Trophoblast cell (in vitro differentiated cells and primary cell): ENCODE results near the gene ZDHHC19.

Experiments
- DNase-seq, 2 donors: peaks; one replicate each; pipeline ENCODE4 v3.0.0-alpha.2; 2016
- H2AFZ ChIP-seq: 2 replicates; pipeline ENCODE4 v1.6.1; 2013; ENCODE audit warnings: low read length, moderate library complexity, mild to moderate bottlenecking; ENCODE audit not compliant: insufficient read depth, poor library complexity
- H2AK5ac ChIP-seq: 2 replicates; pipeline ENCODE4 v1.6.1; 2013; ENCODE audit warnings: mild to moderate bottlenecking, low read length
- H2BK120ac ChIP-seq: 2 replicates; pipeline ENCODE4 v1.6.1; 2013; ENCODE audit warnings: low read length, mild to moderate bottlenecking, moderate library complexity; ENCODE audit not compliant: insufficient read depth, poor library complexity
- H2BK12ac ChIP-seq: 2 replicates; pipeline ENCODE4 v1.6.1; 2013; ENCODE audit warnings: mild to moderate bottlenecking, low read length, moderate library complexity
- H2BK5ac ChIP-seq: 2 replicates; pipeline ENCODE4 v1.6.1; 2013; ENCODE audit warnings: low read length, low read depth, moderate library complexity, mild to moderate bottlenecking; ENCODE audit not compliant: poor library complexity
- H3K14ac ChIP-seq: 2 replicates; pipeline ENCODE4 v1.6.1; 2013; ENCODE audit warnings: mild to moderate bottlenecking, low read length
- H3K18ac ChIP-seq: 2 replicates; pipeline ENCODE4 v1.6.1; 2013; ENCODE audit warnings: mild to moderate bottlenecking, low read length
- H3K23ac ChIP-seq: 2 replicates; pipeline ENCODE4 v1.6.1; 2013; ENCODE audit warnings: low read length
- H3K27ac ChIP-seq: 2 replicates; pipeline ENCODE4 v1.5.1; 2013; ENCODE audit warnings: low read depth, mild to moderate bottlenecking, inconsistent platforms, low read length, moderate library complexity
- H3K27me3 ChIP-seq: 2 replicates; pipeline ENCODE4 v1.6.1; 2013; ENCODE audit warnings: inconsistent platforms, mild to moderate bottlenecking, low read length, moderate library complexity; ENCODE audit not compliant: insufficient read depth
- H3K36me3 ChIP-seq, 2 experiments: 1 replicate in 1 of 2; 2 replicates in 1 of 2; pipeline ENCODE4 v1.6.1; 2013; ENCODE audit warnings: low read length in 2 of 2, mild to moderate bottlenecking in 2 of 2, moderate library complexity in 1 of 2; ENCODE audit not compliant: insufficient read depth in 2 of 2, control insufficient read depth in 1 of 2
- H3K4ac ChIP-seq: 2 replicates; pipeline ENCODE4 v1.6.1; 2013; ENCODE audit warnings: low read depth, mild to moderate bottlenecking, low read length, moderate library complexity
- H3K4me1 ChIP-seq, 2 experiments: 1 replicate in 1 of 2; 2 replicates in 1 of 2; pipeline ENCODE4 v1.6.1; 2013; ENCODE audit warnings: low read length in 2 of 2, mild to moderate bottlenecking in 2 of 2, moderate library complexity in 1 of 2; ENCODE audit not compliant: insufficient read depth in 2 of 2, control insufficient read depth in 1 of 2
- H3K4me2 ChIP-seq: 2 replicates; pipeline ENCODE4 v1.6.1; 2013; ENCODE audit warnings: inconsistent platforms, mild to moderate bottlenecking, low read length, moderate library complexity
- H3K4me3 ChIP-seq: 2 replicates; pipeline ENCODE4 v1.5.1; 2013; ENCODE audit warnings: mild to moderate bottlenecking, low read depth, low read length, inconsistent platforms
- H3K79me1 ChIP-seq: one replicate; pipeline ENCODE4 v1.6.1; 2013; ENCODE audit warnings: low read length
- H3K79me2 ChIP-seq: 2 replicates; pipeline ENCODE4 v1.6.1; 2013; ENCODE audit warnings: low read length, mild to moderate bottlenecking; ENCODE audit not compliant: control insufficient read depth, insufficient read depth, poor library complexity
- H3K9ac ChIP-seq: 2 replicates; pipeline ENCODE4 v1.6.1; 2013; ENCODE audit warnings: mild to moderate bottlenecking, low read length
- H3K9me3 ChIP-seq: 2 replicates; pipeline ENCODE4 v1.6.1; 2013; ENCODE audit warnings: low read depth, mild to moderate bottlenecking, control low read depth, inconsistent platforms, low read length; ENCODE audit not compliant: insufficient read depth
- H4K12ac ChIP-seq: 2 replicates; pipeline ENCODE4 v1.6.1; 2013; ENCODE audit warnings: low read depth, mild to moderate bottlenecking, low read length, moderate library complexity
- H4K8ac ChIP-seq: 2 replicates; pipeline ENCODE4 v1.6.1; 2013; ENCODE audit warnings: low read depth, mild to moderate bottlenecking, low read length, moderate library complexity
- H4K91ac ChIP-seq: one replicate; pipeline ENCODE4 v1.6.1; 2013; ENCODE audit warnings: low read depth, mild to moderate bottlenecking, low read length, moderate library complexity
- WGBS: extraction: QIAGEN DNeasy Blood & Tissue Kit; methylation state at CpG from one replicate; pipeline ENCODE4 v1.1.7; 2013; ENCODE audit warnings: missing lambda C conversion rate; ENCODE audit not compliant: insufficient read length, insufficient coverage; ENCODE audit errors: extremely low coverage; 5-methylcytosine and 5-hydroxymethylcytosine counted together

The ZDHHC19 gene

DNA sequence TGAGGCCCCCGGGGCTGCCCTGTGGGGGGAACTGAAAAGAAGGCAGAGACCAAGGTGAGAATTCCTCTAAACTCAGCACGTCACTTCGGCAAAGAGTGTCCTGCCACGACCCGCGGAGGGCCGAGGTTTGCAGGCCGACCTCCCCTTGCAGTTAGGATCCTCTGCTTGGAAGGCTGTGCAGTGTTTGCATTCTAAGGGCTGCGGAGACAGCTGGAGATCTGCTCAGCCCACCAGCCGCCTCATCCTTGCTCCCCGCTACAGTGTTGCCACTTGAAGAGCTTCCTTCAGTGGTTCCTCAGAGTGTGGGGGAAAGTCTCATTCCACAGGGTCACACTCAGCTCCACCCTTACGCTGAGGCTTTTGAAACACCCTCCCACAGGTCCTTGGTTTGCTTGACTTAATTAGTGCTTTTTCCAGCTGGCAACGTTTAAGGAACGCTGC, 15.9 kb upstream of the ZDHHC19 start:
- no CpG with 5 or more reads among the region's 14 CpGs for WGBS
- H3K36me3 ChIP-seq: no peaks in the 10 kb centered on the region
- no peak for DNase-seq

GRCh38 chr3:196225763-196226364, 14.7 kb upstream of the ZDHHC19 start:
- Histone ChIP-seq H3K9ac (no peak overlapping the region), H4K8ac (no peak overlapping the region), H2AFZ (no peak overlapping the region), H3K27me3 (no peaks in the 10 kb centered on the region), H4K12ac (no peak overlapping the region), H3K4me2 (no peak overlapping the region), H3K79me1 (no peaks in the 10 kb centered on the region), H3K23ac (no peak overlapping the region), H3K36me3 (no peaks in the 10 kb centered on the region), H4K91ac (no peak overlapping the region), H3K79me2 (no peaks in the 10 kb centered on the region), H2BK5ac (no peak overlapping the region), H3K14ac (no peak overlapping the region), H2BK12ac (no peak overlapping the region), H2AK5ac (no peak overlapping the region), H3K4ac (no peak overlapping the region), H2BK120ac (no peak overlapping the region), H3K27ac (no peak overlapping the region), H3K18ac (no peak overlapping the region), H3K4me3 (no peak overlapping the region), H3K4me1 (no peaks in the 10 kb centered on the region), H3K9me3 (no peaks in the 10 kb centered on the region)
- DNase-seq: no peak
- no CpG with 5 or more reads among the region's 15 CpGs for whole genome bisulfite sequencing

More for the DNA sequence above, 15.9 kb upstream of the ZDHHC19 start:
- no peaks in the 10 kb centered on the region for H3K79me2 ChIP-seq
- H4K8ac ChIP-seq: no peak overlapping the region
- H3K14ac ChIP-seq: no peak overlapping the region
- H3K9ac ChIP-seq: no peak overlapping the region
- H2BK5ac ChIP-seq: no peak overlapping the region
- H3K4me2 ChIP-seq: no peak overlapping the region
- H3K4ac ChIP-seq: no peak overlapping the region
- no peaks in the 10 kb centered on the region for H3K79me1 ChIP-seq
- H4K12ac ChIP-seq: no peak overlapping the region
- H3K4me1 ChIP-seq: no peaks in the 10 kb centered on the region
- H3K18ac ChIP-seq: no peak overlapping the region
- H3K4me3 ChIP-seq: no peak overlapping the region
- H2AK5ac ChIP-seq: no peak overlapping the region
- no peak overlapping the region for H2AFZ ChIP-seq
- no peak overlapping the region for H2BK12ac ChIP-seq
- H3K9me3 ChIP-seq: no peaks in the 10 kb centered on the region
- no peak overlapping the region for H2BK120ac ChIP-seq
- H3K27ac ChIP-seq: no peak overlapping the region
- H4K91ac ChIP-seq: no peak overlapping the region
- no peak overlapping the region for H3K23ac ChIP-seq
- H3K27me3 ChIP-seq: no peaks in the 10 kb centered on the region

DNA sequence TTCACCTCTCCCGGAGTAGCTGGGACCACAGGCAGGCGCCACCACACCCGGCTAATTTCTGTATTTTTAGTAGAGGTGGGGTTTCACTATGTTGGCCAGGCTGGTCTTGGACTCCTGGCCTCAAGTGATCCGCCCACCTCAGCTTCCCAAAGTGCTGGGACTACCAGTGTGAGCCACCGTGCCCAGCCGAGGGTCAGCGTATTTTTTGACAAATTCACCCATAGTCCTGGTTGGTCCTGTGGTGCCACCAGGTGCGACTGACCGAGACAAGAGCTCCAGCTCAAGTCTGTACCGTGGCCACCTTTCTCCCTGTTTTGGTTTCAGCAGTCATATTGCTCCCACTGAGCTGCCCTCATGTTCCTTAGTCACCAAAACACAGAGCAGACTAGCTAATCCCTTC, 13.9 kb upstream of the ZDHHC19 start:
- Histone ChIP-seq H2AK5ac (no peak overlapping the region), H2BK120ac (no peak overlapping the region), H3K14ac (no peak overlapping the region), H3K36me3 (no peaks in the 10 kb centered on the region), H3K4ac (no peak overlapping the region), H3K27ac (no peak overlapping the region), H2BK12ac (no peak overlapping the region), H4K91ac (no peak overlapping the region), H4K8ac (no peak overlapping the region), H3K9ac (no peak overlapping the region), H3K4me2 (no peak overlapping the region), H3K18ac (no peak overlapping the region), H3K4me3 (no peak overlapping the region), H2BK5ac (no peak overlapping the region), H3K79me2 (no peaks in the 10 kb centered on the region), H4K12ac (no peak overlapping the region), H3K79me1 (no peaks in the 10 kb centered on the region), H3K9me3 (no peaks in the 10 kb centered on the region), H3K23ac (no peak overlapping the region), H3K27me3 (no peaks in the 10 kb centered on the region), H2AFZ (no peak overlapping the region), H3K4me1 (no peaks in the 10 kb centered on the region)
- DNase-seq: no peak
- no CpG with 5 or more reads among the region's 10 CpGs for WGBS

DNA sequence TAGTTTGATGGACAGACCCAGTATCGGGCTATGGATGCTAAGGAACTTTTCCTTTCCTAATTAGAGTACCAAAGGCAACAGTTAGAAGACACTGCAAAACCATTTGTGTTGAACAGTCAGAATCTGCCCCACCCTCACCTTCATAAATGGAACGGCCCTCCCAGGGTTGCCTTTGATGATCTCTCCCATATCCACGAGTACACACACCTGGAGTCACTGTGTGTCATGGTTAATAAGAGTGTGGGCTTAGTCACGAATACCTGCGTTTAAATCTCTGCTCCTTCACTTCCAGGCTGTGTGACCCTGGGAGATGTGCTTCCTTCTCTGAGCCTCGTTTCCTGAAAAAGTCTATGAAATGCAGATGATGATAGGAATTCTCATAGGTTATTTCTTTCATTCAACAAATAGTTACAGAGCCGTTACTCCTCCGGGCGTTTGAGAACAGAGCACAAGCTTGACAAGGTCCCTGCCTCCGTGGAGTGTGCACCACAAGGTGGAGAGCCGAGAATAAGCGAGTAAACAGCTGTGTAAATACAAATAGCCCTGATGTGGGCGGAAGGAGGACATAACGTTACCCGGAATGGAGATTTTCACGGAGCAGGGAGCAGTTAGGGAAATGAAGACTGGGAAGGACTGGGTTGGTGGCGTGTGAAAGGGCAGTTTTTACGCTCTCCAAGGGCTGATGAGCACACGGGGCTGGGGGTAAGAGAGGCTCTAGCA, 11.8 kb upstream of the ZDHHC19 start:
- H4K8ac ChIP-seq: no peak overlapping the region
- H3K79me2 ChIP-seq: no peaks in the 10 kb centered on the region
- peaks cover 2 to 3% of the 10 kb centered on the region in 2 experiments for H3K4me1 ChIP-seq
- peak in 1 of 2 donors; percentile 39 for DNase-seq
- no peaks in the 10 kb centered on the region for H3K9me3 ChIP-seq
- no peak overlapping the region for H2BK12ac ChIP-seq
- WGBS: no CpG with 5 or more reads among the region's 19 CpGs
- H2AK5ac ChIP-seq: no peak overlapping the region
- H3K4me3 ChIP-seq: no peak overlapping the region
- no peak overlapping the region for H3K4me2 ChIP-seq
- H3K79me1 ChIP-seq: no peaks in the 10 kb centered on the region
- no peak overlapping the region for H3K18ac ChIP-seq
- H2AFZ ChIP-seq: no peak overlapping the region
- no peaks in the 10 kb centered on the region for H3K27me3 ChIP-seq
- no peak overlapping the region for H3K23ac ChIP-seq
- H2BK5ac ChIP-seq: no peak overlapping the region
- H3K9ac ChIP-seq: no peak overlapping the region
- H4K91ac ChIP-seq: no peak overlapping the region
- H2BK120ac ChIP-seq: no peak overlapping the region
- H3K4ac ChIP-seq: no peak overlapping the region
- no peak overlapping the region for H4K12ac ChIP-seq
- no peaks in the 10 kb centered on the region for H3K36me3 ChIP-seq
- H3K14ac ChIP-seq: no peak overlapping the region
- no peak overlapping the region for H3K27ac ChIP-seq
